Common myeloid progenitor, CD34-positive (primary cell): ENCODE data around the gene MGLL.

Experiments used
- CTCF ChIA-PET: fragments of 350-600 bp; sonication (Branson Sonifier 250); formaldehyde crosslinking; loops from one replicate; lab custom pipeline; 2021; ENCODE audit warnings: antibody characterized with exemption; lab: Charles Lee
- POLR2A ChIA-PET: fragments of 350-600 bp; sonication (Branson Sonifier 250); formaldehyde crosslinking; loops from one replicate; lab custom pipeline; 2021; ENCODE audit warnings: antibody characterized with exemption; lab: Charles Lee
- DNase-seq, 3 donors: peaks; one replicate each; pipeline versions ENCODE4 v3.0.0 to v3.0.0-alpha.2; 2013
- H3K27ac ChIP-seq, 2 experiments: 1 replicate in 1 of 2; 2 replicates in 1 of 2; pipeline ENCODE4 v1.7.0; 2013; ENCODE audit warnings: inconsistent platforms in 2 of 2, low read length in 2 of 2, mild to moderate bottlenecking in 2 of 2, low read depth in 1 of 2, moderate library complexity in 1 of 2; ENCODE audit not compliant: severe bottlenecking in 2 of 2, insufficient read depth in 1 of 2, poor library complexity in 1 of 2
- H3K27me3 ChIP-seq, 5 experiments: replicated peaks in 2 of 5; 1 replicate in 3 of 5; 2 replicates in 2 of 5; pipeline versions ENCODE4 v1.6.1 to v1.7.0; 2013; ENCODE audit warnings: low read length in 4 of 5, mild to moderate bottlenecking in 2 of 5, moderate library complexity in 2 of 5, inconsistent platforms in 1 of 5; ENCODE audit not compliant: insufficient read depth in 5 of 5, control insufficient read depth in 4 of 5
- H3K36me3 ChIP-seq, 4 experiments: 1 replicate in 2 of 4; 2 replicates in 2 of 4; pipeline versions ENCODE4 v1.6.1 to v1.7.0; 2013; ENCODE audit warnings: low read length in 3 of 4, control low read depth in 1 of 4, mild to moderate bottlenecking in 1 of 4; ENCODE audit not compliant: control insufficient read depth in 4 of 4, insufficient read depth in 4 of 4
- H3K4me1 ChIP-seq, 4 experiments: 1 replicate in 3 of 4; 2 replicates in 1 of 4; pipeline versions ENCODE4 v1.6.1 to v1.7.1; 2013; ENCODE audit warnings: low read length in 3 of 4, mild to moderate bottlenecking in 3 of 4, control low read depth in 1 of 4, inconsistent platforms in 1 of 4, moderate library complexity in 1 of 4; ENCODE audit not compliant: control insufficient read depth in 4 of 4, insufficient read depth in 4 of 4; ENCODE audit errors: control extremely low read depth in 1 of 4
- H3K4me3 ChIP-seq, 7 experiments: 1 replicate in 4 of 7; 2 replicates in 3 of 7; pipeline versions ENCODE4 v1.5.1 to v1.7.0; 2013; ENCODE audit warnings: mild to moderate bottlenecking in 7 of 7, low read length in 6 of 7, moderate library complexity in 6 of 7, inconsistent platforms in 2 of 7, low read depth in 2 of 7, control low read depth in 1 of 7; ENCODE audit not compliant: insufficient read depth in 4 of 7, control insufficient read depth in 1 of 7; ENCODE audit errors: extremely low read depth in 1 of 7
- H3K9me3 ChIP-seq, 5 experiments: 1 replicate in 4 of 5; 2 replicates in 1 of 5; pipeline versions ENCODE4 v1.6.1 to v1.7.1; 2013; ENCODE audit warnings: low read length in 4 of 5, mild to moderate bottlenecking in 2 of 5, inconsistent platforms in 1 of 5, low read depth in 1 of 5, moderate library complexity in 1 of 5; ENCODE audit not compliant: control insufficient read depth in 4 of 5, insufficient read depth in 2 of 5; ENCODE audit errors: control extremely low read depth in 1 of 5
- WGBS: methylation state at CpG from one replicate; pipeline ENCODE4 v1.1.5; 2013; ENCODE audit not compliant: insufficient coverage; 5-methylcytosine and 5-hydroxymethylcytosine counted together

MGLL gene

DNA sequence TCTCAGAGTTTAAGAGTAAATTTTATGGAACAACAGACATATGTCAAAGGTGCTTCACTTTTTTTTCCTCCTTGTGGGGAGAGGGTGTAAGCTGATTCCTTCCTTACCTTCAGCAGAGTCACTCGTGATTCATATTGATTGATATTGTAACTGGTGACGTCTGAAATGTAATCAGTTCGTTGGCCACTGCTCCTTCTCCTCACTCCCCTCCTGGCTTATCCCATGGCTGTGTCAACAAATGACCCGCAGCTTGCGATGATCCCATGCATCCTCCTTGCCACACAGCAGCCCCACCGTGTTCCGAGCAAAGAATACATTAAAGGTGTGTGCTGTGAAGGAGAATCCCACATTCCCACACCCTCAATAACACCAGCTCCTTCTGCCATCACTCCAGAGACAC is 7.3 kb downstream of the MGLL start:
- no peaks in the 10 kb centered on the region for H3K27me3 ChIP-seq
- 100% methylated on average over 5 of the region's 7 CpGs for WGBS
- DNase-seq: no peak
- H3K4me1 ChIP-seq: peaks cover 0 to 12% (median 11%) of the 10 kb centered on the region in 4 experiments
- peaks cover 0 to 3% (median 0%) of the 10 kb centered on the region in 5 experiments for H3K9me3 ChIP-seq
- H3K36me3 ChIP-seq: peaks cover 19 to 96% (median 56%) of the 10 kb centered on the region in 4 experiments
- H3K27ac ChIP-seq: no peak overlapping the region
- POLR2A ChIA-PET: no interaction called here
- CTCF ChIA-PET: interaction anchor here (0.9 to 2.3 kb wide), 5 partner anchors 11 to 53 kb away, joined by 3 to 9 read pairs (median 4); no protein-coding TSS in a partner anchor
- no peak overlapping the region for H3K4me3 ChIP-seq

DNA sequence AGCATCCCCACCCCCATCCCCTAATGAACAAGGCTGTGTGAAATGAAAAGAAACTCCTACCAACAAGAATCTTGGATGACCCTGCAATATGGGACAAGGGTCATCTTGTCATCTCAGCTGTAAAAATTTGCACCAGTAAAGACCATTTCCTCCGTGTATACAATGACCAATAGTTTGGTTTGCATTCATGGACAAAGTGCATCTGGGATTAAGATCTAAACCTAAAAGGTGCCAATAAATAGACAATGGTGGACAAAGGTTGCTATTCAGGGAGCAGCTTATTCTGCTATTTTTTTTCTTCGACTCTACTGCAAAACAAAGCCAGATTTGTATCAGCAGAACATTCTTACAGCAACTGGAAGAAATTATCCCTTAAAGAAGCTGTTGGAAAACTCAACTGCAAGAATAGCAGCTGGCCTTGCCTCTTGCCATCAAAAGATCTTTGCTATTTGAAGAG is 8.0 kb downstream of the MGLL start:
- POLR2A ChIA-PET: no interaction called here
- Histone ChIP-seq H3K27ac (no peak overlapping the region), H3K27me3 (no peaks in the 10 kb centered on the region), H3K4me1 (peaks cover 0 to 6% (median 5%) of the 10 kb centered on the region in 4 experiments), H3K36me3 (peaks cover 19 to 97% (median 60%) of the 10 kb centered on the region in 4 experiments), H3K4me3 (no peak overlapping the region), H3K9me3 (peaks cover 0 to 3% (median 0%) of the 10 kb centered on the region in 5 experiments)
- CTCF ChIA-PET: interaction anchor here (0.9 to 2.3 kb wide), 7 partner anchors 8 to 137 kb away, joined by 3 to 9 read pairs (median 3); partner anchors contain the start of gene MGLL
- WGBS: 100% methylated on average over 1 of the region's 2 CpGs
- no peak for DNase-seq

DNA sequence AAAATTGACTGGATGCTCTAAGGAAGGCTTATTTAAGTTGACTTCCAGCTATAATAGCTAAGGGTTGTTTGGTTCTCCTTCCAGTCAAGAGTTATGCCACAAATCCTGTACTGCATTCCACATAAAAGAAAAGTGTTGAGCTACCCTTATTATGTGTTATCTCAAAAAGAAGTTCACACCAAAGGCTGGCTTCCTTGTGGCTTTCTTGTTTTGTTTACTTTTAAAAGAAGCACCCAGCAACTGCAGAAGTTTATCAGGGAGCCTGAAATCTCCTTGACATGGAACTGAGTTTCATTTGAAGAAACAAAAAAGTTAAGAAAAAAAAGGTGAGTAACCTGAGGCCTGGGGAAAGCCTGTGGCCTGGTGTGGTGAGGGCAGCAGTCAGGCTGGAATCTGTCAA is 10.2 kb downstream of the MGLL start:
- peaks cover 0 to 3% (median 0%) of the 10 kb centered on the region in 5 experiments for H3K9me3 ChIP-seq
- ChIA-PET CTCF (interaction anchor here (1.1 to 1.4 kb wide), 3 partner anchors 13 to 66 kb away, joined by 3 to 5 read pairs (median 3); no protein-coding TSS in a partner anchor), POLR2A (no interaction called here)
- H3K4me3 ChIP-seq: no peak overlapping the region
- peaks cover 0 to 5% (median 2%) of the 10 kb centered on the region in 4 experiments for H3K4me1 ChIP-seq
- no peak overlapping the region for H3K27ac ChIP-seq
- H3K27me3 ChIP-seq: no peaks in the 10 kb centered on the region
- peak in 2 of 3 donors; percentile 28 to 47 for DNase-seq
- H3K36me3 ChIP-seq: peaks cover 23 to 93% (median 59%) of the 10 kb centered on the region in 4 experiments

DNA sequence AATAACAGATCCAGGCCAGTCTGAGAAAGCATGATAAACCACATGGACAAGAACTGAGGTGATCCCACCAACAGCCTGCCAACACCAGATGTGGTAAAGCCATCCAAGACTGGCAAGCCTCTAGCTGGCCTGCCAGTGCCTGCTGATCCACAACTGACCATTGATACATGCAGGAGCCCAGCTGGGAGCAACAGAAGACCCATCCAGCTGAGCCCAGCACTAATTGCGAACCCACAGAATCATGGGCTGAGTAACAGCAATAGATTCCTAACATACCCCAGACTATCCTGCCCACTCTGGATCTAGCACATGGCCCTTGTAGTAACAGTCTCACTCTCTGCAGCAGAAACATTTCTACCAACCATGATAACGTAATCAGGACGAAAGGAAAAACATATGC is 10.6 kb downstream of the MGLL start:
- ChIA-PET POLR2A (no interaction called here), CTCF (interaction anchor here (1.1 to 1.4 kb wide), 5 partner anchors 9 to 65 kb away, joined by 3 to 5 read pairs (median 4); partner anchors contain the start of gene MGLL)
- peaks cover 0 to 5% (median under 1%) of the 10 kb centered on the region in 4 experiments for H3K4me1 ChIP-seq
- DNase-seq: no peak
- no peaks in the 10 kb centered on the region for H3K27me3 ChIP-seq
- whole genome bisulfite sequencing: 100% methylated on average over 3 of the region's 3 CpGs
- peaks cover 23 to 88% (median 57%) of the 10 kb centered on the region in 4 experiments for H3K36me3 ChIP-seq
- no peak overlapping the region for H3K27ac ChIP-seq
- H3K9me3 ChIP-seq: peaks cover 0 to 3% (median 0%) of the 10 kb centered on the region in 5 experiments
- H3K4me3 ChIP-seq: no peak overlapping the region

DNA sequence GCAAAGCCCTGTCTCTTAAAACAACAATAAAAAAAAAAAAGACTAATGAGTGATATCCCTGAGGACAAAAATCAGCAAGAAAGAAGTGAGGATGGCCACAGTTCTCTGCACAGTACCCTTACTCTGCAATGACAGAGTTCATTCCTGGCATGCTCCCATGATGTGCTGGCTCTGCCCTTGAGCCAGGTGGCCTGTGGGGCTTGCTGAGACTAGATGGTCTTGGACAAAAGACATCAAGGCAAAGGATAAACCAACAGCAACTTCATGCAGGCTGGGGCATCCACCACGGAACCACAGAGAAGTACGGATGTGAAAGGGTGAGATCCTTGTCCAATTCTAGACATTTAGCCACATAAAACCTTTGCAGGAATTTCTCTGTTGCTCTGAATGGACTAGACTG is 12.7 kb downstream of the MGLL start:
- H3K36me3 ChIP-seq: peaks cover 20 to 74% (median 45%) of the 10 kb centered on the region in 4 experiments
- no peak overlapping the region for H3K27ac ChIP-seq
- no peak overlapping the region for H3K4me3 ChIP-seq
- peaks cover 0 to 3% (median 0%) of the 10 kb centered on the region in 5 experiments for H3K9me3 ChIP-seq
- CTCF ChIA-PET: interaction anchor here (0.8 to 8.7 kb wide), 4 partner anchors 12 to 27 kb away, joined by 4 to 50 read pairs (median 6); partner anchors contain the start of gene MGLL
- no peaks in the 10 kb centered on the region for H3K27me3 ChIP-seq
- 100% methylated on average over 1 of the region's 2 CpGs for WGBS
- no peak for DNase-seq
- POLR2A ChIA-PET: no interaction called here
- peaks cover 4 to 23% (median 10%) of the 10 kb centered on the region in 4 experiments for H3K4me1 ChIP-seq

DNA sequence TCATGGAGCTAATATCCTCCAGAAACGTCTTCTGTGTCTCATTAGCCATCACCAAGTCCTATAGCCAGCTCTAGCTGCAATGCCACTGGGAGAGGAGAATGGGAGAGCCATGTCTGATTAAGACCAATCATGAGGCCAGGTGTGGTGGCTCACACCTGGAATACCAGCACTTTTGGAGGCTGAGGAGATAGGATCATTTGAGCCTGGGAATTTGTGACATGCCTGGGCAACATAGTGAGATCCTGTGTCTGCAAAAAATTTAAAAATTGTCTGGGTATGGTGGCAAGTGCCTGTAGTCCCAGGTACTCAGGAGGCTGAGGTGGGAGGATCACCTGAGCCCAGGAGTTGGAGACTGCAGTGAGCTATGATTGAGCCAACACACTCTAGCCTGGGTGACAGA is 13.1 kb downstream of the MGLL start:
- 100% methylated on average over 1 of the region's 1 CpG for WGBS
- POLR2A ChIA-PET: no interaction called here
- CTCF ChIA-PET: interaction anchor here (0.8 to 8.7 kb wide), 5 partner anchors 12 to 27 kb away, joined by 3 to 50 read pairs (median 4); partner anchors contain the start of gene MGLL
- H3K4me3 ChIP-seq: no peak overlapping the region
- H3K9me3 ChIP-seq: peaks cover 0 to 3% (median 0%) of the 10 kb centered on the region in 5 experiments
- no peak overlapping the region for H3K27ac ChIP-seq
- DNase-seq: no peak
- peaks cover 20 to 70% (median 42%) of the 10 kb centered on the region in 4 experiments for H3K36me3 ChIP-seq
- no peaks in the 10 kb centered on the region for H3K27me3 ChIP-seq
- H3K4me1 ChIP-seq: peaks cover 4 to 27% (median 13%) of the 10 kb centered on the region in 4 experiments

DNA sequence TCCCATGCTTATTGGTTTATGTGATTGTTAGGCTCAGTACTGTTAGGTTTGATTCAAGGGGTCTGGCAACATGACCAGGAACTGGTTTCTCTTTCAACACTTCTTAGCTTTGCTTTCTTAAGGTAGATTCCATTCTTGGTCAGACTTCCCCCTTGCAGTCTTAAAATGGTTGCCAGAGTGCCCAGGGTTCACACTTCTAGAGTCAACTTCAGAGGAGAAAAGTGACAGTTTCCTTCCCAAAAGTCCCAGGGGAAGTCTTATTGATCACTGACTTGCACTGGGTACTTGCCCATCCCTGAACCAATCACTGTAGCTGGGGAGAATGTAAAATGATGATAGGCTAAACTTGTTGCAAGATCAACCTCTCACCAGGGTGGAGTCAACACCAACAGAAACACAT is 14.1 kb downstream of the MGLL start:
- H3K9me3 ChIP-seq: peaks cover 0 to 3% (median 0%) of the 10 kb centered on the region in 5 experiments
- ChIA-PET CTCF (interaction anchor here (0.8 to 8.7 kb wide), 6 partner anchors 14 to 158 kb away, joined by 3 to 50 read pairs (median 6); partner anchors contain the start of gene MGLL), POLR2A (no interaction called here)
- no peaks in the 10 kb centered on the region for H3K27me3 ChIP-seq
- H3K27ac ChIP-seq: no peak overlapping the region
- no peak overlapping the region for H3K4me3 ChIP-seq
- DNase-seq: no peak
- H3K36me3 ChIP-seq: peaks cover 16 to 64% (median 37%) of the 10 kb centered on the region in 4 experiments
- peaks cover 4 to 37% (median 23%) of the 10 kb centered on the region in 4 experiments for H3K4me1 ChIP-seq
